ENCODE measurements around the gene LAD1.

GRCh38 chr1:201356701-201357100 lies 42.4 kb downstream of the LAD1 start:
- TF ChIP-seq REST (IDR thresholded peaks at IDR 0.05; ENCODE audit: insufficient read depth in 1 of 2, low read depth in 2 of 2, low read length in 1 of 2) = no peak
- TF ChIP-seq, protein P1, sequence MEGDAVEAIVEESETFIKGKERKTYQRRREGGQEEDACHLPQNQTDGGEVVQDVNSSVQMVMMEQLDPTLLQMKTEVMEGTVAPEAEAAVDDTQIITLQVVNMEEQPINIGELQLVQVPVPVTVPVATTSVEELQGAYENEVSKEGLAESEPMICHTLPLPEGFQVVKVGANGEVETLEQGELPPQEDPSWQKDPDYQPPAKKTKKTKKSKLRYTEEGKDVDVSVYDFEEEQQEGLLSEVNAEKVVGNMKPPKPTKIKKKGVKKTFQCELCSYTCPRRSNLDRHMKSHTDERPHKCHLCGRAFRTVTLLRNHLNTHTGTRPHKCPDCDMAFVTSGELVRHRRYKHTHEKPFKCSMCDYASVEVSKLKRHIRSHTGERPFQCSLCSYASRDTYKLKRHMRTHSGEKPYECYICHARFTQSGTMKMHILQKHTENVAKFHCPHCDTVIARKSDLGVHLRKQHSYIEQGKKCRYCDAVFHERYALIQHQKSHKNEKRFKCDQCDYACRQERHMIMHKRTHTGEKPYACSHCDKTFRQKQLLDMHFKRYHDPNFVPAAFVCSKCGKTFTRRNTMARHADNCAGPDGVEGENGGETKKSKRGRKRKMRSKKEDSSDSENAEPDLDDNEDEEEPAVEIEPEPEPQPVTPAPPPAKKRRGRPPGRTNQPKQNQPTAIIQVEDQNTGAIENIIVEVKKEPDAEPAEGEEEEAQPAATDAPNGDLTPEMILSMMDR (IDR thresholded peaks at IDR 0.05) = no peak
